ENCODE data around the gene SLC38A9.

SLC38A9 gene

GRCh38 chr5:55665065-55665464, 47.1 kb downstream of the SLC38A9 start:
- no peak for DNase-seq (ENCODE audit: low spot score)
- peak overlapping the region; percentile 52 to 62 for H3K27ac ChIP-seq
- H3K4me3 ChIP-seq, result no peak overlapping the region
- no peak for TF ChIP-seq CTCF (IDR thresholded peaks at IDR 0.05)

- no peak overlapping the region for H3K27ac ChIP-seq
- no peak for DNase-seq (ENCODE audit: low spot score)
- no peak overlapping the region for H3K4me3 ChIP-seq
- no peak for TF ChIP-seq CTCF (IDR thresholded peaks at IDR 0.05)
These were observed 54.7 kb downstream of the SLC38A9 start for GRCh38 chr5:55657443-55657842.

- no peak for DNase-seq (ENCODE audit: low spot score)
- Histone ChIP-seq H3K4me3 (no peak overlapping the region), H3K27ac (no peak overlapping the region)
- no peak for TF ChIP-seq CTCF (IDR thresholded peaks at IDR 0.05)
These were observed 61.7 kb downstream of the SLC38A9 start for GRCh38 chr5:55650386-55650785.

GRCh38 chr5:55649963-55650362, 62.2 kb downstream of the SLC38A9 start:
- no peak overlapping the region for H3K27ac ChIP-seq
- no peak for TF ChIP-seq CTCF (IDR thresholded peaks at IDR 0.05)
- no peak overlapping the region for H3K4me3 ChIP-seq
- no peak for DNase-seq (ENCODE audit: low spot score)

GRCh38 chr5:55645304-55645703, 66.8 kb downstream of the SLC38A9 start:
- TF ChIP-seq CTCF (IDR thresholded peaks at IDR 0.05), result no peak
- no peak overlapping the region for H3K4me3 ChIP-seq
- no peak overlapping the region for H3K27ac ChIP-seq
- no peak for DNase-seq (ENCODE audit: low spot score)

GRCh38 chr5:55638455-55638854, 73.7 kb downstream of the SLC38A9 start:
- no peak for DNase-seq (ENCODE audit: low spot score)
- TF ChIP-seq CTCF (IDR thresholded peaks at IDR 0.05), result no peak
- Histone ChIP-seq H3K27ac (no peak overlapping the region), H3K4me3 (no peak overlapping the region)

- peak overlapping the region in 1 of 2 donors; percentile 23 for H3K27ac ChIP-seq
These were observed 74.1 kb downstream of the SLC38A9 start for GRCh38 chr5:55638051-55638450.

More at GRCh38 chr5:55638051-55638450, 74.1 kb downstream of the SLC38A9 start:
- DNase-seq (ENCODE audit: low spot score), result no peak
- no peak overlapping the region for H3K4me3 ChIP-seq
- TF ChIP-seq CTCF (IDR thresholded peaks at IDR 0.05), result no peak

Data from coronary artery (tissue), 2 donors.